Measurements from ENCODE around the gene PDLIM5.
"Not testable (repeated sequence)": the region's sequence is repeated elsewhere in the genome, so short reads cannot be mapped to it uniquely, and the experiment has no call there.

GRCh38 chr4:94513532-94513931 lies 61.8 kb downstream of the PDLIM5 start:
- not testable (repeated sequence) for TF ChIP-seq POLR2A (IDR thresholded peaks at IDR 0.05); CTCF (IDR thresholded peaks at IDR 0.05); POLR2AphosphoS5 (IDR thresholded peaks at IDR 0.05; ENCODE audit: insufficient read depth in 1 of 2, low read depth in 1 of 2)

All from vagina (tissue), 2 donors.